ENCODE measurements around the gene MYH4. TPM values are rescaled to one million over a fixed set of nuclear protein-coding genes. Genes with fewer than 3 reads are reported as not detected.
A peak's percentile ranks its signal among the peaks of the same experiment; 100 is the strongest.

Gene MYH4
- total and polyA plus RNA-seq, 2 of the 8 experiments (the other 6 are each of a cell fraction or from before 2014, with no cell fraction given), result not detected

DNA sequence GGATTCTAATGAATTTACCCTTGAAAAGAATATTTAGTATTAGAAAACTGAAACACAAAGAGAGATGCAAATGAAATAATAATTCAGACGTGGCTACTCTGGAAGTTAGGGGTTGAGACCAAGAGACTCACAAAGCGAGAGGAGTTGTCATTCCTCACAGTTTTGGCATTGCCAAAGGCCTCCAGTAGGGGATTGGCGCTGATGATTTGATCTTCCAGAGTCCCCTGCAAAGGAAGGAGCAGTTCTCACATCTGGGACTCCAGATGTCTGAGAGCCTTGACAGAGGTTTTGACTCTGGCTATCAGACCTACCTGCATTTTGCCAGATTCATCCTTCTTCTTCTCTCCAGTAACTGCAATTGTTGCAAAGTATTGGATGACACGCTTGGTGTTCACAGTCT is 54.2 kb downstream of the MYH4 start:
- Histone ChIP-seq H3K56ac (replicated peaks; ENCODE audit: insufficient read length, low read depth, low read length) (no peak overlapping the region), H2BK5ac (ENCODE audit: low read depth, low read length) (no peak overlapping the region), H4K91ac (replicated peaks; ENCODE audit: insufficient read length, low read length) (no peak overlapping the region), H3K14ac (ENCODE audit: insufficient read length) (no peak overlapping the region), H3K4ac (replicated peaks; ENCODE audit: insufficient read length, low read depth, low read length) (no peak overlapping the region), H3K4me1 (replicated peaks in 1 of 4; ENCODE audit: control insufficient read depth in 3 of 4, insufficient read depth in 4 of 4, low read length in 3 of 4) (peaks cover 0 to 5% (median 1%) of the 10 kb centered on the region in 4 experiments; a peak in 3 of 7 replicates), H3K23ac (ENCODE audit: insufficient read length) (no peak overlapping the region), H3K23me2 (ENCODE audit: low read depth, low read length) (no peaks in the 10 kb centered on the region; the same call in 1 of the 2 replicates), H2BK20ac (ENCODE audit: low read length) (no peak overlapping the region), H3K79me2 (ENCODE audit: control insufficient read depth in 1 of 2, insufficient read depth in 2 of 2, low read length in 2 of 2) (no peaks in the 10 kb centered on the region), H2AFZ (ENCODE audit: low read length) (peak overlapping the region; percentile 27; the same call in 1 of the 2 replicates), H2BK120ac (replicated peaks; ENCODE audit: low read depth, low read length) (no peak overlapping the region), H3K36me3 (ENCODE audit: control insufficient read depth in 2 of 4, insufficient read depth in 4 of 4, low read length in 3 of 4) (no peaks in the 10 kb centered on the region), H3K27ac (ENCODE audit: low read depth, low read length) (no peak overlapping the region), H2BK15ac (ENCODE audit: low read length) (0 out of 2 replicates have a peak overlapping the region, but pooled peaks have one; percentile 65), H4K5ac (ENCODE audit: insufficient read length, low read depth, low read length) (no peak overlapping the region), H3K79me1 (ENCODE audit: low read depth, low read length) (no peaks in the 10 kb centered on the region), H2AK5ac (ENCODE audit: low read depth, low read length) (no peak overlapping the region), H3K9me3 (ENCODE audit: insufficient read depth in 2 of 2, low read depth in 1 of 2, low read length in 1 of 2) (no peaks in the 10 kb centered on the region), H4K20me1 (replicated peaks in 1 of 2; ENCODE audit: control insufficient read depth in 1 of 2, insufficient read depth in 2 of 2, low read length in 2 of 2) (no peaks in the 10 kb centered on the region), H2BK12ac (ENCODE audit: low read depth, low read length) (no peak overlapping the region), H3K18ac (ENCODE audit: extremely low read depth, low read length) (no peak overlapping the region), H4K8ac (ENCODE audit: extremely low read depth, insufficient read depth, low read length) (no peak overlapping the region), H3K27me3 (replicated peaks in 1 of 4; ENCODE audit: control insufficient read depth in 3 of 4, extremely low read depth in 1 of 4, insufficient read depth in 3 of 4, low read length in 3 of 4) (no peaks in the 10 kb centered on the region), H3K4me2 (ENCODE audit: insufficient read depth in 1 of 2, low read depth in 2 of 2, low read length in 2 of 2) (no peak overlapping the region), H3K9ac (replicated peaks in 1 of 4; ENCODE audit: extremely low read depth in 1 of 4, low read depth in 3 of 4, low read length in 3 of 4) (no peak overlapping the region; a peak in 1 of 7 replicates), H3K4me3 (ENCODE audit: extremely low read depth in 1 of 4, insufficient read depth in 2 of 4, low read depth in 3 of 4, low read length in 4 of 4) (no peak overlapping the region)
- POLR2A ChIA-PET (ENCODE audit: partially characterized antibody), result no interaction called here
- no peak for FAIRE-seq
- TF ChIP-seq PHF8 (conservative IDR thresholded peaks at IDR 0.05; ENCODE audit: low read depth, low read length) (no peak), CTCF (IDR thresholded peaks at IDR 0.05; ENCODE audit: control extremely low read depth in 1 of 3, insufficient read depth in 1 of 3, low read depth in 1 of 3, low read length in 3 of 3) (peak in 2 of 3 experiments; percentile 19 to 22; a peak in 2 of 4 replicates)
- 78% methylated on average over 4 of the region's 4 CpGs; no CpG with 5 or more reads in 1 of the 2 experiments for WGBS, 2 experiments (ENCODE audit: extremely low coverage in 1 of 2, insufficient coverage in 1 of 2, insufficient read length in 1 of 2, insufficient replicate concordance in 2 of 2, low coverage in 1 of 2, low lambda C conversion rate in 2 of 2, missing lambda C conversion rate in 1 of 2)
- CTCF ChIA-PET (ENCODE audit: partially characterized antibody), result interaction anchor here (1.0 kb wide), 1 partner anchor 10 kb away, joined by 3 read pairs; no protein-coding TSS in a partner anchor
- DNase-seq (ENCODE audit: low read depth in 1 of 2, low spot score in 2 of 2), result no peak
